HepG2 (cell line): Measurements from ENCODE around the gene VWA7. TPM values are rescaled to one million over a fixed set of nuclear protein-coding genes. Genes with fewer than 3 reads are reported as not detected.

Experiments
- ATAC-seq: fragments of 200-7000 bp; cut with Tn5 transposase; 3 replicates; pipeline ENCODE4 v1.9.1; 2020; ENCODE audit warnings: mild to moderate bottlenecking, moderate library complexity
- BruUV-seq: library from RNA; stranded (reverse); fragments of 400-500 nt; replicated peaks from 2 replicates; lab custom pipeline; 2021; lab: Mats Ljungman, UMichigan
- CTCF ChIA-PET: fragments of 300-600 bp; formaldehyde crosslinking; extraction: SDS; loops from one replicate; lab custom pipeline; 2021; ENCODE audit warnings: low total read pairs, inconsistent platforms, low intra/inter-chr PET ratio; lab: Yijun Ruan, JAX
- POLR2A ChIA-PET: fragments of 350-600 bp; sonication (Branson Sonifier 250); formaldehyde crosslinking; loops from one replicate; lab custom pipeline; 2020; ENCODE audit warnings: antibody characterized with exemption, inconsistent platforms; lab: Yijun Ruan, JAX
- DNase-seq: peaks from one replicate; pipeline ENCODE4 v3.0.0-alpha.2; 2015; ENCODE audit warnings: low spot score
- FAIRE-seq: peaks from 3 replicates; lab custom pipeline; 2011; peaks lifted over from hg19 to GRCh38; lab: Jason Lieb, UNC
- H2AFZ ChIP-seq: one replicate; pipeline ENCODE4 v1.6.1; 2011; ENCODE audit warnings: low read length, inconsistent platforms
- H3K27ac ChIP-seq: fragments of 300-600 bp; 3 replicates; pipeline ENCODE4 v1.8.0; 2011; ENCODE audit warnings: mixed run types, mild to moderate bottlenecking, mixed read lengths, low read length, inconsistent platforms; ENCODE audit not compliant: insufficient read depth; ENCODE audit errors: extremely low read length
- H3K27me3 ChIP-seq, 2 experiments: fragments of 200-600 bp in 1 of 2; 2 replicates in 1 of 2; 3 replicates in 1 of 2; pipeline versions ENCODE4 v1.6.0 to v1.8.0; 2011; ENCODE audit warnings: low read length in 2 of 2, mild to moderate bottlenecking in 2 of 2, moderate library complexity in 2 of 2, inconsistent platforms in 1 of 2; ENCODE audit not compliant: insufficient read depth in 2 of 2, control insufficient read depth in 1 of 2
- H3K36me3 ChIP-seq, 2 experiments: fragments of 200-600 bp in 1 of 2; replicated peaks in 1 of 2; 2 replicates in 1 of 2; 3 replicates in 1 of 2; pipeline versions ENCODE4 v1.5.1 to v1.8.0; 2011; ENCODE audit warnings: low read length in 2 of 2, inconsistent platforms in 1 of 2; ENCODE audit not compliant: insufficient read depth in 2 of 2, control insufficient read depth in 1 of 2
- H3K4me1 ChIP-seq: 2 replicates; pipeline ENCODE4 v1.5.1; 2012; ENCODE audit warnings: low read length, inconsistent platforms; ENCODE audit not compliant: insufficient read depth
- H3K4me2 ChIP-seq: 2 replicates; pipeline ENCODE4 v1.6.0; 2011; ENCODE audit warnings: low read depth, low read length, inconsistent platforms
- H3K4me3 ChIP-seq, 3 experiments: fragments of 200-600 bp in 1 of 3; sonication (generic), shearing (Covaris generic) in 1 of 3; replicated peaks in 1 of 3; 2 replicates each; pipeline ENCODE4 v1.5.1; 2011 to 2016; ENCODE audit warnings: low read length in 3 of 3, inconsistent platforms in 2 of 3, low read depth in 2 of 3, mild to moderate bottlenecking in 2 of 3, control low read depth in 1 of 3, mixed read lengths in 1 of 3; ENCODE audit not compliant: insufficient read depth in 1 of 3
- H3K79me2 ChIP-seq: one replicate; pipeline ENCODE4 v1.6.1; 2011; ENCODE audit warnings: low read length, inconsistent platforms; ENCODE audit not compliant: insufficient read depth
- H3K9ac ChIP-seq: 2 replicates; pipeline ENCODE4 v1.6.0; 2011; ENCODE audit warnings: mild to moderate bottlenecking, low read depth, low read length, inconsistent platforms; ENCODE audit not compliant: insufficient read depth
- H3K9me3 ChIP-seq: 2 replicates; pipeline ENCODE4 v1.5.1; 2012; ENCODE audit warnings: mild to moderate bottlenecking, low read length
- H4K20me1 ChIP-seq: 2 replicates; pipeline ENCODE4 v1.6.0; 2011; ENCODE audit warnings: inconsistent platforms, mild to moderate bottlenecking, low read length, moderate library complexity; ENCODE audit not compliant: insufficient read depth
- AGO2 ChIP-seq: fragments of 200-400 bp; formaldehyde crosslinking; optimal IDR thresholded peaks from 2 replicates; pipeline ENCODE3; 2017; ENCODE audit warnings: mild to moderate bottlenecking, low read depth, low read length, moderate library complexity
- MAZ ChIP-seq, 2 experiments: sonication (generic) in 1 of 2; formaldehyde crosslinking in 1 of 2; IDR thresholded peaks; 2 replicates each; pipeline versions ENCODE4 v1.5.0 to v1.6.1; 2012 to 2020; ENCODE audit warnings: low read depth in 2 of 2, mild to moderate bottlenecking in 2 of 2, borderline replicate concordance in 1 of 2, improper control_type of control experiment in 1 of 2, low read length in 1 of 2, missing genetic modification reagents in 1 of 2, moderate library complexity in 1 of 2
- NFKB2 ChIP-seq: sonication (generic); formaldehyde crosslinking; IDR thresholded peaks from 2 replicates; pipeline ENCODE4 v1.4.0; 2020; ENCODE audit warnings: missing genetic modification reagents, borderline replicate concordance
- PHF20 ChIP-seq: sonication (generic); formaldehyde crosslinking; IDR thresholded peaks from 2 replicates; pipeline ENCODE4 v1.5.0; 2020; ENCODE audit warnings: mild to moderate bottlenecking, missing genetic modification reagents
- PHF8 ChIP-seq: sonication (generic); formaldehyde crosslinking; IDR thresholded peaks from 2 replicates; pipeline ENCODE4 v1.5.0; 2020; ENCODE audit warnings: missing genetic modification reagents
- PITX1 ChIP-seq: sonication (generic); formaldehyde crosslinking; IDR thresholded peaks from 2 replicates; pipeline ENCODE4 v1.5.1; 2020; ENCODE audit warnings: mild to moderate bottlenecking, missing genetic modification reagents
- SKI ChIP-seq: fragments of 450-650 bp; IDR thresholded peaks from one replicate; pipeline ENCODE4 v1.6.1; 2018; ENCODE audit warnings: mild to moderate bottlenecking; ENCODE audit not compliant: partially characterized antibody
- SMAD3 ChIP-seq: sonication (generic); formaldehyde crosslinking; IDR thresholded peaks from 2 replicates; pipeline ENCODE4 v1.4.0; 2020; ENCODE audit warnings: missing genetic modification reagents
- TBX3 ChIP-seq: fragments of 450-650 bp; IDR thresholded peaks from 2 replicates; pipeline ENCODE4 v1.6.1; 2017; ENCODE audit warnings: antibody characterized with exemption, mild to moderate bottlenecking, inconsistent platforms, borderline replicate concordance
- TFE3 ChIP-seq: IDR thresholded peaks from 2 replicates; pipeline ENCODE4 v1.6.1; 2016
- ZFP90 ChIP-seq: sonication (generic); formaldehyde crosslinking; IDR thresholded peaks from 2 replicates; pipeline ENCODE4 v1.8.0; 2022; ENCODE audit warnings: missing genetic modification reagents, mild to moderate bottlenecking, inconsistent platforms, borderline replicate concordance
- ZNF430 ChIP-seq: sonication (generic); formaldehyde crosslinking; IDR thresholded peaks from 2 replicates; pipeline ENCODE4 v1.9.0; 2021; ENCODE audit warnings: mild to moderate bottlenecking, missing genetic modification reagents
- ZNF501 ChIP-seq: sonication (generic); formaldehyde crosslinking; IDR thresholded peaks from 2 replicates; pipeline ENCODE4 v1.5.1; 2020; ENCODE audit warnings: mild to moderate bottlenecking, moderate library complexity, missing genetic modification reagents
- ZNF549 ChIP-seq: sonication (generic); formaldehyde crosslinking; IDR thresholded peaks from 2 replicates; pipeline ENCODE4 v1.5.0; 2020; ENCODE audit warnings: missing genetic modification reagents
- ZNF563 ChIP-seq: sonication (generic); formaldehyde crosslinking; IDR thresholded peaks from 2 replicates; pipeline ENCODE4 v1.8.0; 2022; ENCODE audit warnings: mild to moderate bottlenecking, moderate library complexity, missing genetic modification reagents
- ZNF788 ChIP-seq: sonication (generic); formaldehyde crosslinking; IDR thresholded peaks from 2 replicates; pipeline ENCODE4 v1.5.0; 2020; ENCODE audit warnings: mild to moderate bottlenecking, missing genetic modification reagents, borderline replicate concordance
- ZSCAN31 ChIP-seq: sonication (generic); formaldehyde crosslinking; IDR thresholded peaks from 2 replicates; pipeline ENCODE4 v1.5.0; 2020; ENCODE audit warnings: low read depth, mild to moderate bottlenecking, missing genetic modification reagents
- ZSCAN9 ChIP-seq: IDR thresholded peaks from 2 replicates; pipeline ENCODE4 v1.6.1; 2016; ENCODE audit warnings: borderline replicate concordance
- WGBS: methylation state at CpG from one replicate; pipeline ENCODE4 v1.1.6; 2017; ENCODE audit warnings: low lambda C conversion rate; 5-methylcytosine and 5-hydroxymethylcytosine counted together
- in situ Hi-C: cut with HindIII; loops from 2 replicates; pipeline ENCODE4 v1.10.0; 2017; ENCODE audit warnings: low pct_unique_long_range_greater_than_20kb; ENCODE audit not compliant: extremely low pct_ligation_motif_present
- intact Hi-C: fragments of 100-400 bp; cut with micrococcal nuclease; formaldehyde crosslinking; loops from one replicate; pipeline ENCODE4 v1.10.0; 2022; ENCODE audit not compliant: unreplicated experiment
- polyA plus RNA-seq, 8 experiments: library from polyadenylated mRNA; depleted of rRNA in 3 of 8; stranded (reverse) in 7 of 8; unstranded in 1 of 8; fragments of >200 nt; fragmentation: Illumina TruSeq in 4 of 8; extraction: Trizol in 4 of 8; gene quantifications; 2 replicates each; pipeline versions ENCODE4 v1.2.1 to v1.2.3, GENCODE V29; 2011 to 2016; ENCODE audit warnings: low read depth in 4 of 8, missing spikeins in 1 of 8, mixed read lengths in 1 of 8; ENCODE audit not compliant: insufficient read depth in 1 of 8
- total RNA-seq, 5 experiments: library from RNA; depleted of rRNA; stranded (reverse); fragments of >200 nt; fragmentation: Illumina TruSeq; extraction: Trizol; gene quantifications; 2 replicates each; pipeline ENCODE4 v1.2.3, GENCODE V29; 2016; ENCODE audit warnings: low read depth in 1 of 5

VWA7 gene
- total and polyA plus RNA-seq, 2 of the 13 experiments (the other 11 are each of a cell fraction or from before 2014, with no cell fraction given) = 0.86 to 3.3 TPM

DNA sequence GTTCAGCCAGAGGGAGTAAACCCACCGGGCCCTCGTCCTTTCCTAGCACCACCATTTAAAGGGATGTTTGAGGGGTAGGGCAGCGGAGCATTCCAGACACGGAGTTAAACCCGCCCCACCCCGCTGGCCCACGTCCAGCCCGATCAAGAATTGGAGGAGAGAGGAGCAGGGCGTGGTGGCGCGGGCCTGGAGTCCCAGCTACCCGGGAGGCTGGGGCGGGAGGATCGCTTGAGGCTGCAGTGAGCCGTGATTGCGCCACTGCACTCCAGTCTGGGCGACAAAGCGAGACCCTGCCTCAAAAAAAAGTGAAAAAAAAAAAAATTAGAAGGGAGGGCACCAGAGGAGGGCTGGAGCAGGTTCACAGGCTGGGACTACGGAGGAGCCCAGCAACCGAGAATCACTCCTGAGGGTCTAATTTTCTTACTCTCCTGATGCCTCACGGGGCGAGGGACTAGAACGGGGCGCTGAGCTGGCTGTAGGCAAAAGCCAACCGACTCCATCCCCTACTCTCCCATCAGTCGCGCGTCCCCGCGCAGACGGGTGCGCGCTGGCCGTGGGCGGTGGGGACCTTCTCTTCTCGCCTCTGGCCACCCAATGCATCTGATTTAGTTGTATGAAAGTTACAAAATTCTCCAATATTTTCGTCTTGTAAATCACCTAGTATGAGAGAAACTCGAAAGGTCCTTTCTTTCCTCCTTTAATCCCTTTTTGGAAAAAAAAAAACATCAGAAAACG, 44.3 kb upstream of the VWA7 start:
- H3K4me3 ChIP-seq = peak overlapping the region; percentile 67 to 91 (median 87)
- peak overlapping the region; percentile 86 for H3K27ac ChIP-seq
- no peaks in the 10 kb centered on the region for H3K27me3 ChIP-seq
- ChIA-PET CTCF (no interaction called here), POLR2A (interaction anchor here (0.6 to 6.9 kb wide), 15 partner anchors 14 to 1207 kb away, joined by 3 to 66 read pairs (median 5); partner anchors contain the start of genes APOM, BAG6, CLIC1 and GPANK1)
- FAIRE-seq (no peak), DNase-seq (no peak), ATAC-seq (peak; percentile 13)
- BruUV-seq = TSS peak; percentile 84
- in situ Hi-C loops = no loop called here
- 16% methylated on average over 39 of the region's 39 CpGs for WGBS
- peaks cover 62% of the 10 kb centered on the region for H3K4me1 ChIP-seq
- no peaks in the 10 kb centered on the region for H3K36me3 ChIP-seq
- H3K9me3 ChIP-seq = no peaks in the 10 kb centered on the region
- H3K4me2 ChIP-seq = peak overlapping the region; percentile 76
- H4K20me1 ChIP-seq = no peaks in the 10 kb centered on the region
- H3K79me2 ChIP-seq = peaks cover 27% of the 10 kb centered on the region
- H3K9ac ChIP-seq = peak overlapping the region; percentile 72
- peak overlapping the region; percentile 81 for H2AFZ ChIP-seq
- intact Hi-C loops = loop anchor here (2.0 kb wide), 1 partner anchor 141 kb away; the partner anchor contains the start of gene LY6G5C
- TF ChIP-seq ZNF430 (CRISPR knock-in tag) = 0 out of 2 replicates have a peak, but pooled peaks have one; percentile 6
- TF ChIP-seq PHF20 (CRISPR knock-in tag) = no peak; the same call in 1 of the 2 replicates
- TF ChIP-seq PHF8 (CRISPR knock-in tag) = peak; percentile 27; the same call in 1 of the 2 replicates
- TF ChIP-seq ZSCAN31 = 0 out of 2 replicates have a peak, but pooled peaks have one; percentile 14
- 0 out of 2 replicates have a peak, but pooled peaks have one; percentile 17 for TF ChIP-seq ZNF788
- 0 out of 2 replicates have a peak, but pooled peaks have one; percentile 28 for TF ChIP-seq ZSCAN9
- peak; percentile 45; the same call in 1 of the 2 replicates for TF ChIP-seq SMAD3 (CRISPR knock-in tag)
- TF ChIP-seq AGO2 = peak; percentile 72
- TF ChIP-seq MAZ (IDR thresholded peaks at IDR 0.05; ENCODE audit: borderline replicate concordance, low read depth, low read length) = no peak
- peak; percentile 70; the same call in 1 of the 2 replicates for TF ChIP-seq MAZ (CRISPR knock-in tag; IDR thresholded peaks at IDR 0.05; ENCODE audit: low read depth)
- peak; percentile 36; the same call in 1 of the 2 replicates for TF ChIP-seq PITX1 (CRISPR knock-in tag)
- TF ChIP-seq TFE3 = no peak; the same call in 1 of the 2 replicates
- peak; percentile 52 for TF ChIP-seq ZNF501 (CRISPR knock-in tag)
- TF ChIP-seq NFKB2 = peak; percentile 71; the same call in 1 of the 2 replicates
- TF ChIP-seq ZNF549 (CRISPR knock-in tag) = no peak
- TF ChIP-seq SKI = peak; percentile 9
- TF ChIP-seq ZFP90 (CRISPR knock-in tag) = no peak
- TF ChIP-seq ZNF563 (CRISPR knock-in tag) = no peak
- TF ChIP-seq TBX3 = no peak
